Breast epithelium (tissue), 4 donors: ENCODE data around the gene RD3L. TPM values are rescaled to one million over a fixed set of nuclear protein-coding genes. Genes with fewer than 3 reads are reported as not detected.

Experiments used
- DNase-seq, 2 donors: peaks; one replicate each; pipeline ENCODE4 v3.0.0-alpha.2; 2019; ENCODE audit warnings: low spot score in 2 of 2
- H3K27ac ChIP-seq, 2 donors: fragments of 200-600 bp; sonication (generic) in 1 of 2; one replicate each; pipeline ENCODE4 v1.5.1; 2016 to 2019; ENCODE audit warnings: mild to moderate bottlenecking in 1 of 2
- H3K27me3 ChIP-seq, 2 donors: fragments of 200-600 bp; sonication (generic) in 1 of 2; one replicate each; pipeline versions ENCODE4 v1.5.1 to v1.6.0; 2017 to 2019; ENCODE audit warnings: control low read depth in 1 of 2, mild to moderate bottlenecking in 1 of 2
- H3K36me3 ChIP-seq: fragments of 200-600 bp; one replicate; pipeline ENCODE4 v1.5.1; 2019
- H3K4me1 ChIP-seq, 2 donors: fragments of 200-600 bp; sonication (generic); one replicate each; pipeline ENCODE4 v1.5.1; 2016 to 2019; ENCODE audit warnings: control low read depth in 1 of 2
- H3K4me3 ChIP-seq, 3 donors: fragments of 200-600 bp; sonication (generic); 1 replicate in 2 of 3; 2 replicates in 1 of 3; pipeline ENCODE4 v1.5.1; 2016 to 2019; ENCODE audit warnings: mild to moderate bottlenecking in 3 of 3, moderate library complexity in 2 of 3
- H3K9me3 ChIP-seq, 2 donors: fragments of 200-600 bp; sonication (generic) in 1 of 2; one replicate each; pipeline ENCODE4 v1.5.1; 2016 to 2019; ENCODE audit warnings: control low read depth in 1 of 2
- POLR2A ChIP-seq: fragments of 450-650 bp; IDR thresholded peaks from one replicate; pipeline ENCODE4 v1.6.1; 2016; ENCODE audit warnings: antibody characterized with exemption, mild to moderate bottlenecking, moderate library complexity
- POLR2AphosphoS5 ChIP-seq, 3 donors: sonication (generic); formaldehyde crosslinking; IDR thresholded peaks; one replicate each; pipeline ENCODE4 v1.6.1; 2017; ENCODE audit warnings: antibody characterized with exemption in 3 of 3
- intact Hi-C: fragments of 100-400 bp; cut with DNase I; formaldehyde crosslinking; loops from one replicate; pipeline ENCODE4 v1.15.1; 2023; ENCODE audit warnings: low total_unique reads
- total RNA-seq, 3 donors: library from RNA; depleted of rRNA; stranded (reverse); fragments of >200 nt; gene quantifications; one replicate each; pipeline ENCODE4 v1.1.0, GENCODE V29; 2016
- TF ChIP-seq, protein P1 (sequence below), 3 donors: fragments of 450-650 bp; IDR thresholded peaks; one replicate each; pipeline ENCODE4 v1.5.1; 2016 to 2017; ENCODE audit warnings: antibody characterized with exemption in 3 of 3, mild to moderate bottlenecking in 3 of 3, moderate library complexity in 3 of 3

Gene RD3L
- total RNA-seq, 3 donors from 2014 or later: not detected

- Histone ChIP-seq H3K4me3 (no peak overlapping the region), H3K27ac (no peak overlapping the region), H3K4me1 (no peaks in the 10 kb centered on the region), H3K27me3 (no peaks in the 10 kb centered on the region), H3K36me3 (no peaks in the 10 kb centered on the region), H3K9me3 (no peaks in the 10 kb centered on the region)
- DNase-seq: no peak
- TF ChIP-seq POLR2A: no peak
- TF ChIP-seq POLR2AphosphoS5 (IDR thresholded peaks at IDR 0.05): no peak
- TF ChIP-seq, protein P1, sequence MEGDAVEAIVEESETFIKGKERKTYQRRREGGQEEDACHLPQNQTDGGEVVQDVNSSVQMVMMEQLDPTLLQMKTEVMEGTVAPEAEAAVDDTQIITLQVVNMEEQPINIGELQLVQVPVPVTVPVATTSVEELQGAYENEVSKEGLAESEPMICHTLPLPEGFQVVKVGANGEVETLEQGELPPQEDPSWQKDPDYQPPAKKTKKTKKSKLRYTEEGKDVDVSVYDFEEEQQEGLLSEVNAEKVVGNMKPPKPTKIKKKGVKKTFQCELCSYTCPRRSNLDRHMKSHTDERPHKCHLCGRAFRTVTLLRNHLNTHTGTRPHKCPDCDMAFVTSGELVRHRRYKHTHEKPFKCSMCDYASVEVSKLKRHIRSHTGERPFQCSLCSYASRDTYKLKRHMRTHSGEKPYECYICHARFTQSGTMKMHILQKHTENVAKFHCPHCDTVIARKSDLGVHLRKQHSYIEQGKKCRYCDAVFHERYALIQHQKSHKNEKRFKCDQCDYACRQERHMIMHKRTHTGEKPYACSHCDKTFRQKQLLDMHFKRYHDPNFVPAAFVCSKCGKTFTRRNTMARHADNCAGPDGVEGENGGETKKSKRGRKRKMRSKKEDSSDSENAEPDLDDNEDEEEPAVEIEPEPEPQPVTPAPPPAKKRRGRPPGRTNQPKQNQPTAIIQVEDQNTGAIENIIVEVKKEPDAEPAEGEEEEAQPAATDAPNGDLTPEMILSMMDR (IDR thresholded peaks at IDR 0.05): no peak
- intact Hi-C loops: no loop called here
Measured at GRCh38 chr14:103974575-103974974, 32.2 kb upstream of the RD3L start.

DNA sequence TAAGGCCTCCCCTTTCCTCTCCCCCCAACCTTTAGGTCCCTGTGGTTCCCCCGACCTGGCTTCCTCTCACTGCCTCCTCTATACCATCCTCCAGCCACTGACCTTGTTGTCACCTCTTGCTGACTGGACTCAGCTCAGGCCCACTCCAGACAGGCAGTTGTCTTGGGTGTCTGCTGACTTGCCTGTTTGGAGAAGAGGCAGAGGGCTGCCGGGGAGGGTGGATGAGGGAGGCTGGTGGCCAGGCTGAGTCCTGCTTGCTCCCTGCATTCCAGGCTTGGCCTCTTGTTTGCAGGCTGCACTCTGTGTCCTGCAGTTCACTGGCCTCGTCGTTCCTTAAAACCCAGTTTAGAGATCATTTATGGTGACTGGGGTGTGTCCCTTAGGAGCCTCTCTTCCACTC lies 31.0 kb upstream of the RD3L start:
- DNase-seq: no peak
- intact Hi-C loops: no loop called here
- Histone ChIP-seq H3K4me3 (no peak overlapping the region), H3K27ac (no peak overlapping the region), H3K4me1 (no peaks in the 10 kb centered on the region), H3K9me3 (no peaks in the 10 kb centered on the region), H3K27me3 (no peaks in the 10 kb centered on the region), H3K36me3 (no peaks in the 10 kb centered on the region)
- no peak for TF ChIP-seq POLR2AphosphoS5 (IDR thresholded peaks at IDR 0.05)
- TF ChIP-seq, protein P1 (IDR thresholded peaks at IDR 0.05): no peak
- no peak for TF ChIP-seq POLR2A

GRCh38 chr14:103969961-103970360 lies 27.6 kb upstream of the RD3L start:
- Histone ChIP-seq H3K27ac (no peak overlapping the region), H3K36me3 (no peaks in the 10 kb centered on the region), H3K4me3 (no peak overlapping the region), H3K27me3 (peaks cover 0 to 3% of the 10 kb centered on the region in 2 donors), H3K9me3 (no peaks in the 10 kb centered on the region), H3K4me1 (no peaks in the 10 kb centered on the region)
- TF ChIP-seq, protein P1 (IDR thresholded peaks at IDR 0.05): no peak
- no peak for TF ChIP-seq POLR2AphosphoS5 (IDR thresholded peaks at IDR 0.05)
- intact Hi-C loops: no loop called here
- DNase-seq: no peak

DNA sequence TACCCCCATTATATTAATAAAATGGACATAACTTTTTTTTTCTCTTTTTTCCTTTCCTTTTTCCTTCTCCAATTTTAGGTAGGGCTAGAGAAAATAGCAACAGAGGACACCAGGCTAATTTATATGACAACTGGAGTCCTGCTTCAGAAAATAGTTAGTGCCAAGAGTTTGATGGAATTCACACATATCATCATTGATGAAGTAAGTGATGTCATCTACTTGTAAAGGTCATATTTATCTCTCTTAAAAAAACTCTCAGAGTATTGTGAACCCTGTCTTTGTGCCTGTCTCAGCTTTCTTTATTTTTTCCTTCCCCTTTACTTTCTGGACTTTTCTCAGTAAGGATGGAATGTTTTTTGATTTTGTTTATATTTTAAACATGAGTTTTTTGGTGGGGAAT lies 24.3 kb upstream of the RD3L start:
- H3K36me3 ChIP-seq: no peaks in the 10 kb centered on the region
- TF ChIP-seq, protein P1 (IDR thresholded peaks at IDR 0.05): no peak
- no peak for TF ChIP-seq POLR2A
- no peak for TF ChIP-seq POLR2AphosphoS5 (IDR thresholded peaks at IDR 0.05)
- no peak for DNase-seq
- intact Hi-C loops: no loop called here
- H3K27me3 ChIP-seq: peaks cover 0 to 3% of the 10 kb centered on the region in 2 donors
- no peak overlapping the region for H3K4me3 ChIP-seq
- H3K4me1 ChIP-seq: no peaks in the 10 kb centered on the region
- no peak overlapping the region for H3K27ac ChIP-seq
- no peaks in the 10 kb centered on the region for H3K9me3 ChIP-seq

GRCh38 chr14:103961928-103962578 lies 19.7 kb upstream of the RD3L start:
- H3K9me3 ChIP-seq: no peaks in the 10 kb centered on the region
- no peak for DNase-seq
- no peaks in the 10 kb centered on the region for H3K4me1 ChIP-seq
- peaks cover 0 to 3% of the 10 kb centered on the region in 2 donors for H3K27me3 ChIP-seq
- H3K36me3 ChIP-seq: no peaks in the 10 kb centered on the region
- TF ChIP-seq, protein P1 (IDR thresholded peaks at IDR 0.05): no peak
- no peak for TF ChIP-seq POLR2AphosphoS5 (IDR thresholded peaks at IDR 0.05)
- TF ChIP-seq POLR2A: no peak
- no peak overlapping the region for H3K4me3 ChIP-seq
- intact Hi-C loops: no loop called here
- H3K27ac ChIP-seq: no peak overlapping the region
